Uterus (tissue), 2 donors: ENCODE results near the gene PBX1.

Experiments used
- POLR2A ChIP-seq, 2 donors: fragments of 450-650 bp; IDR thresholded peaks; one replicate each; pipeline ENCODE4 v1.6.1; 2016; ENCODE audit warnings: antibody characterized with exemption in 2 of 2, mild to moderate bottlenecking in 1 of 2, moderate library complexity in 1 of 2
- TF ChIP-seq, protein P1 (sequence below), 4 experiments: fragments of 200-600 bp in 2 of 4; fragments of 450-650 bp in 2 of 4; sonication (generic) in 2 of 4; IDR thresholded peaks; one replicate each; pipeline ENCODE4 v1.5.1; 2016 to 2019; ENCODE audit warnings: antibody characterized with exemption in 4 of 4, mild to moderate bottlenecking in 2 of 4, moderate library complexity in 1 of 4

DNA sequence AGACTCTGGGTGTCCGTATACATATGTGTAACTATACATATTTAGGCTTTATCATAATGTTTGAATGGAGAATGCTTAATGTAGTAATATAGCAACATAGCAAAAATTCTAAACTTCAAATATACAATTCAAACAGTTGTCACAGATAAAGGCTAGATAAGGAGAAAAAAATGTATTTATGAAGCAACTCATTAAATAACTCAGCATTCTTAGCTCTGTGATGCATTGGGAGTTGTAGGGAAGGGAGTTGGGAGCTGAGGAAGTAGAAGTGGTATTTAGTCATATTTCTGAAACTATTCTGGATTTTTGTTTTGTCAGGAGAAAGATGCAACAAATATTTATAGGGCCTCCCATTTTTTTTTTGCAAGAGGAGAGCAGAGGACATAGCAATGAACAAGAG is 197.8 kb downstream of the PBX1 start:
- TF ChIP-seq, protein P1, sequence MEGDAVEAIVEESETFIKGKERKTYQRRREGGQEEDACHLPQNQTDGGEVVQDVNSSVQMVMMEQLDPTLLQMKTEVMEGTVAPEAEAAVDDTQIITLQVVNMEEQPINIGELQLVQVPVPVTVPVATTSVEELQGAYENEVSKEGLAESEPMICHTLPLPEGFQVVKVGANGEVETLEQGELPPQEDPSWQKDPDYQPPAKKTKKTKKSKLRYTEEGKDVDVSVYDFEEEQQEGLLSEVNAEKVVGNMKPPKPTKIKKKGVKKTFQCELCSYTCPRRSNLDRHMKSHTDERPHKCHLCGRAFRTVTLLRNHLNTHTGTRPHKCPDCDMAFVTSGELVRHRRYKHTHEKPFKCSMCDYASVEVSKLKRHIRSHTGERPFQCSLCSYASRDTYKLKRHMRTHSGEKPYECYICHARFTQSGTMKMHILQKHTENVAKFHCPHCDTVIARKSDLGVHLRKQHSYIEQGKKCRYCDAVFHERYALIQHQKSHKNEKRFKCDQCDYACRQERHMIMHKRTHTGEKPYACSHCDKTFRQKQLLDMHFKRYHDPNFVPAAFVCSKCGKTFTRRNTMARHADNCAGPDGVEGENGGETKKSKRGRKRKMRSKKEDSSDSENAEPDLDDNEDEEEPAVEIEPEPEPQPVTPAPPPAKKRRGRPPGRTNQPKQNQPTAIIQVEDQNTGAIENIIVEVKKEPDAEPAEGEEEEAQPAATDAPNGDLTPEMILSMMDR (IDR thresholded peaks at IDR 0.05): no peak
- no peak for TF ChIP-seq POLR2A (IDR thresholded peaks at IDR 0.05)
